DND-41 (cell line): ENCODE data around the gene SMARCA4.

Experiments used
- EZH2 ChIP-seq: IDR thresholded peaks from 3 replicates; pipeline ENCODE4 v1.6.1; 2012; ENCODE audit warnings: borderline replicate concordance, low read depth, mild to moderate bottlenecking, moderate library complexity, low read length, inconsistent platforms; ENCODE audit not compliant: severe bottlenecking
- TF ChIP-seq, protein P1 (sequence below): IDR thresholded peaks from 2 replicates; pipeline ENCODE4 v1.5.1; 2012; ENCODE audit warnings: borderline replicate concordance, low read length, moderate library complexity, mild to moderate bottlenecking; ENCODE audit not compliant: poor library complexity, severe bottlenecking; ENCODE audit errors: extremely low read depth

DNA sequence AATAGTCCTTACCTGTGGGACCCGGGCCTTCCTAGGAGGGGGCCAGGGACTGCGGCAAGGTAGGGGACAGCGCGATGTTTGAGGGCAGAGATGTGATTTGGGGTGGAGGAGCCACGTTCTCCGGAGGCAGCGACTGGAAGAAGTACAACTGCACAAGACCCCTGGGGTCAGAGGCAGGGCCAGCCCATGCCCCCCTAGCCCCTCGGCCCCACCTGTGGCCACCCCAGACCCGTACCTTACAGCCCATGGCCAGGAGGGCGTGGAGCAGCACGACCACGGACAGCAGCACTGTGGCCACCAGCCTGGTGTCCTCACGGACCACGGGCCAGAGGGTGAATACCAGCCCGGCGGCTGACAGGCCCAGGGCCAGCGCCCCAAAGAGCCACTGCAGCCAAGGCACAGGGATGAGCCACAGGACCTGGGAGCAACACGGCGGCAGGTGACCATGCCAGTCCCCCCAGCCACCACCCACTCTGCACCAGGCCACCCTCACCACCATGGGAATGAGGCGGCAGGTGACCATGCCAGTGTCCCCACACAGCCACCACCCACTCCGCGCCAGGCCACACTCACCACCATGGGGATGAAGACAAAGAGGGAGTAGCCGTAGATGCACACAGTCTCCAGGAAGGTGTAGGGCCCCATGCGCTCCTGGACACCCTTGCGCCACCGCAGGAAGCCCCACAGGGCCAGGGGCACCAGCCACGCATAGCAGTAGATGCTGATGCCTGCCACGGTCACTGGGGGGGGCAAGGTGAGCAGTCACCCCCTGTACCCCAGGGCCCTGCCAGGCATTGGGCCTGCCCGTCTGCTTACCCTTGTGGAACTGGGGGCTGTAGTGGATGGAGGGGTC, 37.3 kb upstream of the SMARCA4 start:
- TF ChIP-seq, protein P1, sequence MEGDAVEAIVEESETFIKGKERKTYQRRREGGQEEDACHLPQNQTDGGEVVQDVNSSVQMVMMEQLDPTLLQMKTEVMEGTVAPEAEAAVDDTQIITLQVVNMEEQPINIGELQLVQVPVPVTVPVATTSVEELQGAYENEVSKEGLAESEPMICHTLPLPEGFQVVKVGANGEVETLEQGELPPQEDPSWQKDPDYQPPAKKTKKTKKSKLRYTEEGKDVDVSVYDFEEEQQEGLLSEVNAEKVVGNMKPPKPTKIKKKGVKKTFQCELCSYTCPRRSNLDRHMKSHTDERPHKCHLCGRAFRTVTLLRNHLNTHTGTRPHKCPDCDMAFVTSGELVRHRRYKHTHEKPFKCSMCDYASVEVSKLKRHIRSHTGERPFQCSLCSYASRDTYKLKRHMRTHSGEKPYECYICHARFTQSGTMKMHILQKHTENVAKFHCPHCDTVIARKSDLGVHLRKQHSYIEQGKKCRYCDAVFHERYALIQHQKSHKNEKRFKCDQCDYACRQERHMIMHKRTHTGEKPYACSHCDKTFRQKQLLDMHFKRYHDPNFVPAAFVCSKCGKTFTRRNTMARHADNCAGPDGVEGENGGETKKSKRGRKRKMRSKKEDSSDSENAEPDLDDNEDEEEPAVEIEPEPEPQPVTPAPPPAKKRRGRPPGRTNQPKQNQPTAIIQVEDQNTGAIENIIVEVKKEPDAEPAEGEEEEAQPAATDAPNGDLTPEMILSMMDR, result no peak
- no peak for TF ChIP-seq EZH2
